ENCODE results near the gene VENTX. TPM values are rescaled to one million over a fixed set of nuclear protein-coding genes. Genes with fewer than 3 reads are reported as not detected.

Gene VENTX
- total and polyA plus RNA-seq, 10 of the 15 experiments (the other 5 are each of a cell fraction or from before 2014, with no cell fraction given), result 0.05 TPM; not detected in 9

GRCh38 chr10:133278577-133279265, 41.1 kb downstream of the VENTX start (continued):
- TF ChIP-seq NBN (IDR thresholded peaks at IDR 0.05) (peak; percentile 58; the same call in 1 of the 2 replicates), NRF1 (conservative IDR thresholded peaks at IDR 0.05; ENCODE audit: low read depth, low read length) (no peak), NFIC (IDR thresholded peaks at IDR 0.05; ENCODE audit: low read depth, low read length) (no peak), HDAC2 (IDR thresholded peaks at IDR 0.05) (no peak), MEF2B (IDR thresholded peaks at IDR 0.05; ENCODE audit: partially characterized antibody, poor library complexity, severe bottlenecking) (no peak), IKZF2 (IDR thresholded peaks at IDR 0.05) (peak in 1 of 2 experiments; percentile 22; a peak in 2 of 4 replicates), EGR1 (IDR thresholded peaks at IDR 0.05; ENCODE audit: borderline replicate concordance in 1 of 2, low read depth in 2 of 2, low read length in 2 of 2) (0 out of 3 replicates have a peak, but pooled peaks of 1 of the 2 experiments have one; percentile 12), CREM (IDR thresholded peaks at IDR 0.05; ENCODE audit: low read depth) (no peak), SP1 (IDR thresholded peaks at IDR 0.05; ENCODE audit: low read depth, low read length) (peak; percentile 35), POU2F2 (IDR thresholded peaks at IDR 0.05; ENCODE audit: borderline replicate concordance, low read depth, low read length) (no peak; the same call in 2 of the 3 replicates), NR2C2 (IDR thresholded peaks at IDR 0.05; ENCODE audit: borderline replicate concordance, control insufficient read depth, insufficient read length, low read depth) (no peak), CBFB (IDR thresholded peaks at IDR 0.05; ENCODE audit: low read depth) (peak; percentile 68; the same call in 1 of the 2 replicates), SREBF2 (IDR thresholded peaks at IDR 0.05; ENCODE audit: low read length) (no peak), BMI1 (IDR thresholded peaks at IDR 0.05; ENCODE audit: borderline replicate concordance) (no peak), NFXL1 (IDR thresholded peaks at IDR 0.05; ENCODE audit: borderline replicate concordance) (no peak), SIX5 (IDR thresholded peaks at IDR 0.05; ENCODE audit: low read depth, low read length, severe bottlenecking) (no peak), TCF3 (IDR thresholded peaks at IDR 0.05; ENCODE audit: borderline replicate concordance, insufficient read depth, low read depth, low read length) (no peak), EED (IDR thresholded peaks at IDR 0.05; ENCODE audit: low read depth) (0 out of 2 replicates have a peak, but pooled peaks have one; percentile 14), RAD51 (IDR thresholded peaks at IDR 0.05) (no peak), RUNX3 (IDR thresholded peaks at IDR 0.05; ENCODE audit: low read length) (peak; percentile 88), YBX1 (IDR thresholded peaks at IDR 0.05) (no peak), HDAC6 (IDR thresholded peaks at IDR 0.05; ENCODE audit: unreplicated experiment) (no peak), IKZF1 (conservative IDR thresholded peaks at IDR 0.05) (peak; percentile 43; the same call in 1 of the 2 replicates), KAT2A (conservative IDR thresholded peaks at IDR 0.05; ENCODE audit: control insufficient read depth, low read depth, low read length) (no peak), CREB1 (IDR thresholded peaks at IDR 0.05; ENCODE audit: low read depth) (no peak), SPI1 (IDR thresholded peaks at IDR 0.05; ENCODE audit: borderline replicate concordance, insufficient read depth, low read depth, low read length) (peak; percentile 51; the same call in 1 of the 2 replicates)
- TF ChIP-seq, protein P1, sequence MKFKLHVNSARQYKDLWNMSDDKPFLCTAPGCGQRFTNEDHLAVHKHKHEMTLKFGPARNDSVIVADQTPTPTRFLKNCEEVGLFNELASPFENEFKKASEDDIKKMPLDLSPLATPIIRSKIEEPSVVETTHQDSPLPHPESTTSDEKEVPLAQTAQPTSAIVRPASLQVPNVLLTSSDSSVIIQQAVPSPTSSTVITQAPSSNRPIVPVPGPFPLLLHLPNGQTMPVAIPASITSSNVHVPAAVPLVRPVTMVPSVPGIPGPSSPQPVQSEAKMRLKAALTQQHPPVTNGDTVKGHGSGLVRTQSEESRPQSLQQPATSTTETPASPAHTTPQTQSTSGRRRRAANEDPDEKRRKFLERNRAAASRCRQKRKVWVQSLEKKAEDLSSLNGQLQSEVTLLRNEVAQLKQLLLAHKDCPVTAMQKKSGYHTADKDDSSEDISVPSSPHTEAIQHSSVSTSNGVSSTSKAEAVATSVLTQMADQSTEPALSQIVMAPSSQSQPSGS (IDR thresholded peaks at IDR 0.05; ENCODE audit: low read length), result no peak
- TF ChIP-seq, protein P2, sequence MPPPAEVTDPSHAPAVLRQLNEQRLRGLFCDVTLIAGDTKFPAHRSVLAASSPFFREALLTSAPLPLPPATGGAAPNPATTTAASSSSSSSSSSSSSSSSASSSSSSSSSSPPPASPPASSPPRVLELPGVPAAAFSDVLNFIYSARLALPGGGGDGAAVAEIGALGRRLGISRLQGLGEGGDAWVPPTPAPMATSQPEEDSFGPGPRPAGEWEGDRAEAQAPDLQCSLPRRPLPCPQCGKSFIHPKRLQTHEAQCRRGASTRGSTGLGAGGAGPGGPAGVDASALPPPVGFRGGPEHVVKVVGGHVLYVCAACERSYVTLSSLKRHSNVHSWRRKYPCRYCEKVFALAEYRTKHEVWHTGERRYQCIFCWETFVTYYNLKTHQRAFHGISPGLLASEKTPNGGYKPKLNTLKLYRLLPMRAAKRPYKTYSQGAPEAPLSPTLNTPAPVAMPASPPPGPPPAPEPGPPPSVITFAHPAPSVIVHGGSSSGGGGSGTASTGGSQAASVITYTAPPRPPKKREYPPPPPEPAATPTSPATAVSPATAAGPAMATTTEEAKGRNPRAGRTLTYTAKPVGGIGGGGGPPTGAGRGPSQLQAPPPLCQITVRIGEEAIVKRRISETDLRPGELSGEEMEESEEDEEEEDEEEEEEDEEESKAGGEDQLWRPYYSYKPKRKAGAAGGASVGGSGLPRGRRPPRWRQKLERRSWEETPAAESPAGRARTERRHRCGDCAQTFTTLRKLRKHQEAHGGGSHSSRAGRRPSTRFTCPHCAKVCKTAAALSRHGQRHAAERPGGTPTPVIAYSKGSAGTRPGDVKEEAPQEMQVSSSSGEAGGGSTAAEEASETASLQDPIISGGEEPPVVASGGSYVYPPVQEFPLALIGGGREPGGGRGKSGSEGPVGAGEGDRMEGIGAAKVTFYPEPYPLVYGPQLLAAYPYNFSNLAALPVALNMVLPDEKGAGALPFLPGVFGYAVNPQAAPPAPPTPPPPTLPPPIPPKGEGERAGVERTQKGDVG (CRISPR knock-in tag; IDR thresholded peaks at IDR 0.05), result no peak
